Measurements from ENCODE around the gene RPS6KL1. TPM values are rescaled to one million over a fixed set of nuclear protein-coding genes. Genes with fewer than 3 reads are reported as not detected.

Gene RPS6KL1
- total RNA-seq, 1 donor from 2014 or later = 6.4 TPM

GRCh38 chr14:74910556-74910955 is 12.5 kb downstream of the RPS6KL1 start:
- H3K9me3 Mint-ChIP-seq = no peaks in the 10 kb centered on the region
- H3K4me3 Mint-ChIP-seq = no peak overlapping the region
- H3K27me3 Mint-ChIP-seq (ENCODE audit: insufficient read depth, low read depth) = peaks cover 6% of the 10 kb centered on the region
- peaks cover 4% of the 10 kb centered on the region for H3K4me1 Mint-ChIP-seq
- no peak for DNase-seq (ENCODE audit: low spot score)
- H3K27me3 ChIP-seq = no peaks in the 10 kb centered on the region
- no peaks in the 10 kb centered on the region for H3K79me2 ChIP-seq (ENCODE audit: low read depth)
- H3K9me3 ChIP-seq (ENCODE audit: low read depth) = no peaks in the 10 kb centered on the region
- no peak overlapping the region for H2AFZ ChIP-seq (replicated peaks)
- H3K36me3 Mint-ChIP-seq = no peaks in the 10 kb centered on the region
- no peaks in the 10 kb centered on the region for H4K20me1 ChIP-seq (ENCODE audit: low read depth)
- no peaks in the 10 kb centered on the region for H3K36me3 ChIP-seq
- no peak overlapping the region for H3K4me2 ChIP-seq
- no peaks in the 10 kb centered on the region for H3K4me1 ChIP-seq
- H3K27ac Mint-ChIP-seq = peak overlapping the region; percentile 37
- no peak overlapping the region for H3K27ac ChIP-seq
- TF ChIP-seq EZH2 (IDR thresholded peaks at IDR 0.05) = no peak
- TF ChIP-seq CTCF (IDR thresholded peaks at IDR 0.05) = no peak
- no peak for TF ChIP-seq EZH2phosphoT487 (IDR thresholded peaks at IDR 0.05)
- H3K9ac ChIP-seq = no peak overlapping the region
- no peak overlapping the region for H3K4me3 ChIP-seq
- H3F3A ChIP-seq (ENCODE audit: low read depth) = no peaks in the 10 kb centered on the region

GRCh38 chr14:74909911-74910310 is 13.1 kb downstream of the RPS6KL1 start:
- Histone ChIP-seq H3F3A (ENCODE audit: low read depth) (peaks cover 6% of the 10 kb centered on the region), H4K20me1 (ENCODE audit: low read depth) (no peaks in the 10 kb centered on the region), H3K27ac (no peak overlapping the region), H2AFZ (replicated peaks) (no peak overlapping the region), H3K27me3 (no peaks in the 10 kb centered on the region), H3K4me3 (no peak overlapping the region), H3K4me2 (no peak overlapping the region), H3K79me2 (ENCODE audit: low read depth) (no peaks in the 10 kb centered on the region), H3K4me1 (no peaks in the 10 kb centered on the region), H3K9ac (no peak overlapping the region), H3K9me3 (ENCODE audit: low read depth) (no peaks in the 10 kb centered on the region), H3K36me3 (no peaks in the 10 kb centered on the region)
- Mint-ChIP-seq H3K36me3 (no peaks in the 10 kb centered on the region), H3K4me3 (no peak overlapping the region), H3K4me1 (peaks cover 4% of the 10 kb centered on the region), H3K27ac (no peak overlapping the region), H3K27me3 (ENCODE audit: insufficient read depth, low read depth) (peaks cover 6% of the 10 kb centered on the region), H3K9me3 (no peaks in the 10 kb centered on the region)
- DNase-seq (ENCODE audit: low spot score) = no peak
- TF ChIP-seq EZH2phosphoT487 (IDR thresholded peaks at IDR 0.05) (no peak), CTCF (IDR thresholded peaks at IDR 0.05) (no peak), EZH2 (IDR thresholded peaks at IDR 0.05) (no peak)

DNA sequence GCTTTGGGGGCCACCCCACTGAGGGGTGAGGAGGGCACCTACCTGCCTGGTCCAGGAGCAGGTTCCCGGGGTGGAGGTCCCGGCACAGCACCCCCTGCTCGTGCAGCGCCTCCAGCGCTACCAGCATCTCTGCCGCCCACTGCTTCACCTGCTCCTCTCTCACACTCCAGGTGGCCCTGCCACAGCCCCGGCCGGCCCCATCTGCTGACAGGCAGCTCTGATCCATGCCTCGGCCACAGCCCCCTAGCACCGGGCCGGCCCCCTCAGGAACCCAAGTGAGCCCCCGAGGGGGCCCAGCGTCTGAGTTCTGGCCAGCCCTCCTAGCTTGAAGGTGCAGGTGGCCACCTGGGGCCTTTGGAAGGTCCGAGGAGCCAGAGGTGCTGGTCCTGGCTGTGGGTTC is 13.6 kb downstream of the RPS6KL1 start:
- H3K4me3 ChIP-seq = no peak overlapping the region
- H3K9ac ChIP-seq = no peak overlapping the region
- Mint-ChIP-seq H3K4me1 (peaks cover 4% of the 10 kb centered on the region), H3K27ac (no peak overlapping the region), H3K4me3 (no peak overlapping the region), H3K36me3 (peaks cover 4% of the 10 kb centered on the region), H3K9me3 (no peaks in the 10 kb centered on the region), H3K27me3 (ENCODE audit: insufficient read depth, low read depth) (peaks cover 6% of the 10 kb centered on the region)
- no peaks in the 10 kb centered on the region for H3K27me3 ChIP-seq
- TF ChIP-seq CTCF (IDR thresholded peaks at IDR 0.05) (no peak), EZH2 (IDR thresholded peaks at IDR 0.05) (no peak), EZH2phosphoT487 (IDR thresholded peaks at IDR 0.05) (no peak)
- no peak overlapping the region for H3K4me2 ChIP-seq
- H3K79me2 ChIP-seq (ENCODE audit: low read depth) = no peaks in the 10 kb centered on the region
- H3K4me1 ChIP-seq = no peaks in the 10 kb centered on the region
- no peak overlapping the region for H2AFZ ChIP-seq (replicated peaks)
- peaks cover 8% of the 10 kb centered on the region for H3F3A ChIP-seq (ENCODE audit: low read depth)
- H3K9me3 ChIP-seq (ENCODE audit: low read depth) = no peaks in the 10 kb centered on the region
- no peaks in the 10 kb centered on the region for H3K36me3 ChIP-seq
- DNase-seq (ENCODE audit: low spot score) = no peak
- H4K20me1 ChIP-seq (ENCODE audit: low read depth) = no peaks in the 10 kb centered on the region
- no peak overlapping the region for H3K27ac ChIP-seq

All from neural progenitor cell (in vitro differentiated cells).